Activated CD8-positive, alpha-beta memory T cell treated with anti-CD3 and anti-CD28 coated beads for 24 hours (primary cell): ENCODE data around the gene KCNK1.
"Not testable (repeated sequence)": the region's sequence is repeated elsewhere in the genome, so short reads cannot be mapped to it uniquely, and the experiment has no call there.

Experiments used
- DNase-seq: peaks from one replicate; pipeline ENCODE4 v3.0.0-alpha.2; 2020

Gene KCNK1

GRCh38 chr1:233608988-233609387, 4.9 kb upstream of the KCNK1 start:
- no peak for DNase-seq

GRCh38 chr1:233609926-233610325, 4.0 kb upstream of the KCNK1 start:
- DNase-seq, result no peak

- no peak for DNase-seq
Measured at GRCh38 chr1:233610628-233611027, 3.3 kb upstream of the KCNK1 start.

- DNase-seq, result not testable (repeated sequence)
Measured at GRCh38 chr1:233611363-233611762, 2.5 kb upstream of the KCNK1 start.

GRCh38 chr1:233614173-233614742, 352 bp downstream of the KCNK1 start:
- no peak for DNase-seq

GRCh38 chr1:233614743-233615521, 1.0 kb downstream of the KCNK1 start:
- no peak for DNase-seq

- no peak for DNase-seq
Measured at GRCh38 chr1:233615571-233615970, 1.7 kb downstream of the KCNK1 start.

GRCh38 chr1:233617025-233617424, 3.1 kb downstream of the KCNK1 start:
- no peak for DNase-seq

- not testable (repeated sequence) for DNase-seq
Measured at GRCh38 chr1:233619414-233619813, 5.5 kb downstream of the KCNK1 start.

GRCh38 chr1:233620065-233620464, 6.2 kb downstream of the KCNK1 start:
- no peak for DNase-seq

GRCh38 chr1:233621923-233622322, 8.0 kb downstream of the KCNK1 start:
- no peak for DNase-seq

GRCh38 chr1:233624289-233624688, 10.4 kb downstream of the KCNK1 start:
- DNase-seq, result no peak

- DNase-seq, result no peak
Measured at GRCh38 chr1:233625087-233625486, 11.2 kb downstream of the KCNK1 start.

- no peak for DNase-seq
Measured at GRCh38 chr1:233625510-233625981, 11.6 kb downstream of the KCNK1 start.

- DNase-seq, result no peak
Measured at GRCh38 chr1:233627376-233627775, 13.5 kb downstream of the KCNK1 start.

GRCh38 chr1:233627823-233628222, 13.9 kb downstream of the KCNK1 start:
- DNase-seq, result no peak

- DNase-seq, result no peak
Measured at GRCh38 chr1:233629305-233629935, 15.5 kb downstream of the KCNK1 start.

- DNase-seq, result no peak
Measured at GRCh38 chr1:233631810-233632405, 18.0 kb downstream of the KCNK1 start.

- no peak for DNase-seq
Measured at GRCh38 chr1:233632436-233632835, 18.5 kb downstream of the KCNK1 start.

GRCh38 chr1:233635765-233636502, 22.0 kb downstream of the KCNK1 start:
- DNase-seq, result no peak

GRCh38 chr1:233636503-233636877, 22.6 kb downstream of the KCNK1 start:
- no peak for DNase-seq

- DNase-seq, result no peak
Measured at GRCh38 chr1:233638513-233638912, 24.6 kb downstream of the KCNK1 start.

- DNase-seq, result no peak
Measured at GRCh38 chr1:233639611-233640010, 25.7 kb downstream of the KCNK1 start.
